GM12872 (cell line): ENCODE measurements around the gene NUP205.

Experiments
- TF ChIP-seq, protein P1 (sequence below): IDR thresholded peaks from 3 replicates; pipeline ENCODE4 v1.5.1; 2011; ENCODE audit warnings: low read depth, mild to moderate bottlenecking, low read length, moderate library complexity; ENCODE audit not compliant: insufficient read depth

The NUP205 gene

DNA sequence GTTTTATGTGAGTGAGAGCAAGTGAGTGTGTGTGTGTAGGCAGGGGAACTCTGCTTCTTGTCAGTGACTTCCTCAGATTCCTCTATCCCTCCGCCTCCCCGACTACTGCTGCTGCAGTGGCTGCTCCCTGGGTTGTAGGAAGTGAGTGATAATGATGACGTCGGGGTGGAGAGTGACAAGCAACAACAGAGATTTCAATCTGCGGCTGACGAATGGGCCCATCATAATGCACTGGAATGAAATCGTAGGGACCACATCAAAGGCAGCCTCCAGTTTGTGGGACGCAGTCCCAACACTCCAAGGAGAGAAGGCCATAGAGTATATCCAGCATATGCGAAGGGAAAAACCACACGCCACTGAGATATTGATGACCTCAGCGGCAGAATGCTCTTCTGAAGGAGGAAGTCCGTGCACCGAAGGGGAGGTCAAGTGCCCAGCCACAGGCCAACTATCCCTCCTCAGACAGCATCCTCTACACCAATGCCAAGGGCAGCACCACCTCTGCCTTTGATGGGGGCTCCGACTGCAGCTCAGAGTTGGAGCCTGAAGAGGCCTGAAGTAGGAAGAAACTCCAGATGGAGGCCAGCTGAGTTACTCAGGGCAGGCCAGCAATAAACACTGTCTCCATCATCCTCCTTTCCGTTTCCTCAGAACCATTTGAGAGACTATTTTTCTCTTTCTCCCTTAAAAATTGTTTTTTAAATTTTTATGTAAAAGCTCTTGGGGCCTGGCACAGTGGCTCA is 93.3 kb downstream of the NUP205 start:
- TF ChIP-seq, protein P1, sequence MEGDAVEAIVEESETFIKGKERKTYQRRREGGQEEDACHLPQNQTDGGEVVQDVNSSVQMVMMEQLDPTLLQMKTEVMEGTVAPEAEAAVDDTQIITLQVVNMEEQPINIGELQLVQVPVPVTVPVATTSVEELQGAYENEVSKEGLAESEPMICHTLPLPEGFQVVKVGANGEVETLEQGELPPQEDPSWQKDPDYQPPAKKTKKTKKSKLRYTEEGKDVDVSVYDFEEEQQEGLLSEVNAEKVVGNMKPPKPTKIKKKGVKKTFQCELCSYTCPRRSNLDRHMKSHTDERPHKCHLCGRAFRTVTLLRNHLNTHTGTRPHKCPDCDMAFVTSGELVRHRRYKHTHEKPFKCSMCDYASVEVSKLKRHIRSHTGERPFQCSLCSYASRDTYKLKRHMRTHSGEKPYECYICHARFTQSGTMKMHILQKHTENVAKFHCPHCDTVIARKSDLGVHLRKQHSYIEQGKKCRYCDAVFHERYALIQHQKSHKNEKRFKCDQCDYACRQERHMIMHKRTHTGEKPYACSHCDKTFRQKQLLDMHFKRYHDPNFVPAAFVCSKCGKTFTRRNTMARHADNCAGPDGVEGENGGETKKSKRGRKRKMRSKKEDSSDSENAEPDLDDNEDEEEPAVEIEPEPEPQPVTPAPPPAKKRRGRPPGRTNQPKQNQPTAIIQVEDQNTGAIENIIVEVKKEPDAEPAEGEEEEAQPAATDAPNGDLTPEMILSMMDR = no peak

DNA sequence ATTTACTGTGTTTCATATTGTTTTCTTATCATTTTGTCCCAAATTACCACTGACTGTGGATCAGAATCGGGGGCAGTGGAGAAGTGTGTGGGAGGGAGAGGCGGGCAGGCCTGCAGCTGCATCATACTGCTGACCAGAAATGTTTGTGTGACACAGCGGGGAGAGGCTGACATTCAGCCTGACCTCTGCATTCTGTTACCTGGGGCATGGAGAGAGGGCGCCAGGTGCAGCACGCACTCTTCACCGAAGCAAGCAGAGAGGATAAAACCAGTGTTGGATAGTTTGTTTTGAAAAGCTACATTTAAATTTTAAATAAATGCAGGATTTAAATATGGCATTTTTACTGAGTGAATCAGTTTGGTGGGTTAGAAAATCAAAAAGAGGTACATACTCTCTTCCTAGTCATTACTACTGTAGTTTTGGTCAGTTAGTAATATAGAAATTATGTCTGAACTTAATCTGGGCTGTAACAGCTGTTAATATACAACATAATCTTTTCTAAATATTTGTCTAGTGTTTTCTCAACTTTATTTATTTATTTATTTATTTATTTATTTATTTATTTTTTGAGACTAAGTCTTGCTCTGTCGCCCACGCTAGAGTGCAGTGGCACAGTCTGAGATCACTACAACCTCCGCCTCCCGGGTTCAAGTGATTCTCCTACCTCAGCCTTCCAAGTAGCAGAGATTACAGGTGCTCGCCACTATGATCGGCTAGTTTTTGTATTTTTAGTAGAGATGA is 95.8 kb downstream of the NUP205 start:
- TF ChIP-seq, protein P1 = no peak

DNA sequence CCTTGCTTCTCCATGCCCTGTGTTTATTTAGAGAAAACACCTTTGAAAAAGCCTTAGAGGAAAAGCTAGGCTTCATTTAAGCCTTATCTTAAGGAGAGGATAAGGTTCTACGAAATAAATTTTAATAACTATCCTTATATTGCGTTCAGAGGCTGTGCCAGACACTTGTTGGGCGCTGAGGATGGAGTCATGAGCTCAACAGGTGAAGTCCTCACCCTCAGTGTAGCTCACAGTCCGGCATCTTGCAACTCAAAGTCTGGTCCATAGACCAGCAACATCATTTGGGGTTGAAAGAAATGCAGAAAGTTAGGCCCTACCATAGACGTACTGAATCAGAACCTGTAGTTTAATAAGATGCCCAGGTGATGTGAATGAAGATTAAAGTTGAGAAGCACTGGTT is 100.8 kb downstream of the NUP205 start:
- TF ChIP-seq, protein P1 = no peak

DNA sequence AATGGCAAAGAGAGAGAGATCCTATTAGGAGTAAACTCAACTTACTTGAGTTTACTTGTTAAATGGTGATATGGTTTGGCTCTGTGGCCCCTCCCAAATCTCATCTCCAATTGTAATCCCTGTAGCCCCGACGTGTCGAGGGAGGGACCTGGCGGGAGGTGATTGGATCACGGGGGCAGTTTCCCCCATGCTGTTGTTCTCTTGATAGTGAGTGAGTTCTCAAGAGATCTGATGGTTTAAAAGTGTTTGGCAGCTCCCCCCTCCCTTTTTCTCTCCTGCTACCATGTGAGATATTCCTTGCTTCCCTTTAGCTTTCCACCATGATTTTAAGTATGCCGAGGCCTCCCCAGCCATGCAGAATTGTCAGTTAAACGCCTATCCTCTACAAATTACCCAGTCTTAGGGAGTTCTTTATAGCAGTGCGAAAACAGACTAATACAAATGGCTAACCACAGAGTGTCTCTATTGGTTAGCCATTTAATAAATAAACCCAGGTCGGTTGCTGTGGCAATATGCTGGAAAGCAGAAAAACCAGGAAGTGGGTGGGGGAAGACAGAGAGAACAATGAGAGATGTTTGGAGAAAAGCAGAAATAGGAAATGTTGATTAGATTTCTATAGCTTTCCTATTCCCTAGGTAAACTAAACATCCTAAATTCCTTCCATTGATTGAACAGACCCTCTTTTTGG is 101.6 kb downstream of the NUP205 start:
- TF ChIP-seq, protein P1 = no peak

DNA sequence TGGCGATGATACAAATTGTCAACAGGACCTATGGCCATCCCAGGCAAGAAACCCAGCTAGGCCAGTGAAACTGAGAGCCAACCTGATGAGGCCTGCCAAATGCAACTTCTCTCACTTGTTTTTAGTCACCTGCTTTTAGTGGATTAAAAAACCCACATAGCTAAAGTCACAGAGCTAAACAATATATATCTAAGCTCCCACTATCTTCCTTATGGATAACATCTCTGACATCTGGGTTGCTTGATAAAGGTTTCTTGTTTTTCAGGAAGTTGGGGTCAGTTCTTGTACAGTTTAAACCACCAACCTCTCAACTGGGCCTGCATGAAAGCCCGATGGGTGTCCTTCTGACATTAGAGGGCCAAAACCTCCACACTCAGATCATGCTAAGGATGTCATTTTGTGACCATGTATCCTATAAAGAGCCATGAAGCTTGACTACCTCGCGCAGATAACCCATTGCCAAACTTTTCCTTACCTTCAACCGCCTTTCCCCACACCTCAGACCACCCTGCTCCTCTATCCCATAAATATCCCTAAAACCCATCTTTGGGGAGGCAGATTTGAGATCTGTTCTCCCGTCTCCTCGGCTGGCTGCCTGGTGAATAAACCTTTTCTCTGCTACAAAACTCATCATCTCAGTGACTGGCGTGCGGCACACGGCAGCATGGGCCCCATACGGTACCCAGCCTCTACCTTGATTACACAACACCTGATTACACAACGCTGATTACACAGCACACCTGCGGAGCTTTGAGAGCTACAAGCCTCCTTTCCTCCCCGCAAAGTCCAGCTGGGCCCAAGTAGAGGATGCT is 103.8 kb downstream of the NUP205 start:
- TF ChIP-seq, protein P1 = no peak

DNA sequence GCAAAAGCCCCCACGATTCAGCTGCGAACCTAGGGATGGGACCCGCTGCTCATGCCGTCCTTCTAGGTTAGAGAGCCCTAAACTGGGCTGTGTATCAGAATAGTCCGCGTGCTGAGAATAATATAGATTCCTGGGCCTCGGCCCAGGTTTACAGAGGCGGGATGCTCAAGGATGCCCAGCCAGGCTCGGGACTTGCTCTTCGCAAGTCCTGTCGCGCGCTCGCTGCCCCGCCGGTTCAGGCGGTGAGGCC is 104.3 kb downstream of the NUP205 start:
- TF ChIP-seq, protein P1 = no peak
